Activated T-cell treated with anti-CD3 and anti-CD28 coated beads, Interleukin-2, amount 50 U/mL, for 4 hours (primary cell): ENCODE results near the gene GFRAL. TPM values are rescaled to one million over a fixed set of nuclear protein-coding genes. Genes with fewer than 3 reads are reported as not detected.

Source experiments
- ATAC-seq, 2 donors: fragments of 200-7000 bp; cut with Tn5 transposase; one replicate each; pipeline ENCODE4 v1.10.0; 2021
- DNase-seq: peaks from one replicate; pipeline ENCODE4 v3.0.0-alpha.2; 2020
- H3K27me3 Mint-ChIP-seq: one replicate; pipeline ENCODE4 v1.8.0; 2021; ENCODE audit warnings: low read depth, mixed read lengths
- H3K36me3 Mint-ChIP-seq: one replicate; pipeline ENCODE4 v1.8.0; 2022; ENCODE audit warnings: mixed read lengths; ENCODE audit not compliant: insufficient read depth
- H3K4me1 Mint-ChIP-seq: one replicate; pipeline ENCODE4 v1.8.0; 2021; ENCODE audit warnings: low read depth, mixed read lengths
- H3K4me3 Mint-ChIP-seq: one replicate; pipeline ENCODE4 v1.8.0; 2021; ENCODE audit warnings: mild to moderate bottlenecking, moderate library complexity, mixed read lengths
- H3K9me3 Mint-ChIP-seq: one replicate; pipeline ENCODE4 v1.8.0; 2021; ENCODE audit warnings: mixed read lengths
- total RNA-seq, 3 donors: library from RNA; stranded (reverse); gene quantifications; one replicate each; pipeline ENCODE4 v1.2.1, GENCODE V29; 2021

Gene GFRAL
- total RNA-seq, 3 donors from 2014 or later = not detected

DNA sequence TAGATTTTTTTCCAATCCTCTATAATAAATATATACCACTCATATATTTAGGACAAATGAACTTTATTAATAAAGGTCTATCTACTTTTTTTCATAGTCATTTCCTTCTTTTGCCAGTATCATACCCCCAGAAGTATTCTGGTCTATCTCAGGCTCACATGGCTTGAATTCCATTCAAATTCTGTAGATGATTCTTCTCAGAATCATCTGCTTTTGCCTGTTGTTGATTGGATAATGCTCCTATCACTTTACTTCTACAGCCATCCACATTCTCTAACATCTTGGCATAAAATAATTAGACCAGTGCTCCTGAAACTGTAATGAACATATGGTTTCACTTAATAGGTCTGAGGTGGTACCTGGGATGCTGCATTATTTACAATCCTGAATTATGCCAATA, 121.2 kb downstream of the GFRAL start:
- Mint-ChIP-seq H3K9me3 (peaks cover 3% of the 10 kb centered on the region), H3K4me1 (no peaks in the 10 kb centered on the region), H3K27me3 (no peaks in the 10 kb centered on the region), H3K36me3 (no peaks in the 10 kb centered on the region), H3K4me3 (no peak overlapping the region)
- DNase-seq = no peak
- no peak for ATAC-seq

DNA sequence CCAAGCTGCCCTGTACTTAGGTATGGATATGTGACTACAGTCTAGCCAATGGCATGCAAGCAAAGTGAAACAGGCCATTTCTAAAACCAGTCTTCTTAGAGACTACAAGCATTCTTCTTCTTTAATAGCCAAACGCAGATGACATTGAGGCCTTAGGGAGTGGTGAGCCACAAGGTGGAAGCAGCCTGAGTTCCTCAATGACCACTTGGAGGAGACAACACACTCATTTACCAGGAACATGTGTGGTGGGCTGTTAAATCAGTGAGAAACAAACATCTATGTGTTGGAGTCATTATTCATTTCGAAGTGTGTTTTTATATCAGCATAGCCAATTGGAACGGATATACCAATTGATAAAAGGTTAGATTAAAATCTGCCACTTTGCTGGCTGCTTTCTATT, 122.0 kb downstream of the GFRAL start:
- no peak for ATAC-seq
- Mint-ChIP-seq H3K9me3 (peaks cover 3% of the 10 kb centered on the region), H3K36me3 (no peaks in the 10 kb centered on the region), H3K4me3 (no peak overlapping the region), H3K27me3 (no peaks in the 10 kb centered on the region), H3K4me1 (no peaks in the 10 kb centered on the region)
- DNase-seq = no peak

DNA sequence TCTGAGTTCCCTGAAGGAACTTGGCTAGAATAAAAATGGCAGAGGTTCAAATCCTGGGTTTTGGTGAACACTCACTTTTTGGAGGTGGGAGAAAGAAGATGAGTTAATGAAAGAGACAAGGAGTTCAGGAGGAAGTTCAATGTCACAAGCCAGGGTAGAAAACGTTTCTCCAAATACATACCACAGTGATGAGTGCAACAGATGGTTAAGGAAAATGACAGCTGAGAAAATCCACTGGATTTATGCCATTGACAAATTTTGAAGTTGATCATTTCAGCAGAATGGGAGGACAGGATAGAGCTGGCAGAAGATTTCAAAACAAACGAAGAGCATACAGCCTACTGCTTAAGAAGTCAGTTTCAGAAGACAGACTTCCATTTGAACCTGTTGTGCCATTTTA, 122.7 kb downstream of the GFRAL start:
- Mint-ChIP-seq H3K27me3 (no peaks in the 10 kb centered on the region), H3K9me3 (peaks cover 3% of the 10 kb centered on the region), H3K36me3 (no peaks in the 10 kb centered on the region), H3K4me3 (no peak overlapping the region), H3K4me1 (no peaks in the 10 kb centered on the region)
- DNase-seq = no peak
- ATAC-seq = no peak

Other genes with a start within 250 kb of the GFRAL start
- not detected for gene HCRTR2, start 153.0 kb upstream of the GFRAL start, total RNA-seq